IMR-90 (cell line): ENCODE data around the gene FTCDNL1. TPM values are rescaled to one million over a fixed set of nuclear protein-coding genes. Genes with fewer than 3 reads are reported as not detected.

Source experiments
- ATAC-seq: fragments of 200-7000 bp; cut with Tn5 transposase; 2 replicates; pipeline ENCODE4 v1.9.1; 2020; ENCODE audit warnings: low read depth, mild to moderate bottlenecking, moderate library complexity
- BruUV-seq: library from RNA; stranded (reverse); fragments of 400-500 nt; replicated peaks from 2 replicates; lab custom pipeline; 2021; lab: Mats Ljungman, UMichigan
- CTCF ChIA-PET: fragments of 300-600 bp; formaldehyde crosslinking; extraction: SDS; loops from one replicate; lab custom pipeline; 2021; ENCODE audit warnings: antibody characterized with exemption; lab: Yijun Ruan, JAX
- POLR2A ChIA-PET: fragments of 300-600 bp; sonication (Branson Sonifier 250); formaldehyde crosslinking; loops from one replicate; lab custom pipeline; 2022; ENCODE audit warnings: antibody characterized with exemption; ENCODE audit not compliant: unreplicated experiment; lab: Charles Lee
- DNase-seq: peaks from one replicate; pipeline ENCODE4 v3.0.0; 2013
- H2AFZ ChIP-seq: replicated peaks from 2 replicates; pipeline ENCODE3; 2013; ENCODE audit warnings: low read length, mild to moderate bottlenecking; ENCODE audit not compliant: poor library complexity
- H2AK5ac ChIP-seq: 2 replicates; pipeline ENCODE4 v1.6.1; 2013; ENCODE audit warnings: low read depth, low read length, inconsistent platforms
- H2AK9ac ChIP-seq: replicated peaks from 2 replicates; pipeline ENCODE3; 2013; ENCODE audit warnings: mild to moderate bottlenecking, low read depth, low read length, moderate library complexity; ENCODE audit not compliant: poor library complexity
- H2BK120ac ChIP-seq: 2 replicates; pipeline ENCODE4 v1.6.1; 2013; ENCODE audit warnings: low read depth, low read length, inconsistent platforms
- H2BK15ac ChIP-seq: 3 replicates; pipeline ENCODE4 v1.6.1; 2013; ENCODE audit warnings: low read depth, low read length, inconsistent platforms
- H2BK20ac ChIP-seq: 2 replicates; pipeline ENCODE4 v1.6.1; 2013; ENCODE audit warnings: low read depth, mild to moderate bottlenecking, inconsistent platforms, low read length, moderate library complexity
- H2BK5ac ChIP-seq: 2 replicates; pipeline ENCODE4 v1.6.1; 2013; ENCODE audit warnings: mild to moderate bottlenecking, low read depth, low read length, inconsistent platforms; ENCODE audit not compliant: poor library complexity, severe bottlenecking
- H3K14ac ChIP-seq: replicated peaks from 2 replicates; pipeline ENCODE4 v1.6.1; 2013; ENCODE audit warnings: low read depth, low read length, inconsistent platforms
- H3K18ac ChIP-seq: 2 replicates; pipeline ENCODE4 v1.6.1; 2013; ENCODE audit warnings: low read depth, low read length, control low read depth
- H3K23ac ChIP-seq: 2 replicates; pipeline ENCODE4 v1.6.1; 2013; ENCODE audit warnings: low read depth, low read length, inconsistent platforms
- H3K27ac ChIP-seq: 2 replicates; pipeline ENCODE4 v1.5.1; 2013; ENCODE audit warnings: mild to moderate bottlenecking, control low read depth, low read length; ENCODE audit not compliant: insufficient read depth
- H3K27me3 ChIP-seq: 2 replicates; pipeline ENCODE4 v1.6.1; 2013; ENCODE audit warnings: low read length; ENCODE audit not compliant: control insufficient read depth, insufficient read depth
- H3K36me3 ChIP-seq: 2 replicates; pipeline ENCODE4 v1.6.1; 2013; ENCODE audit warnings: low read length, mixed read lengths; ENCODE audit not compliant: control insufficient read depth, insufficient read depth
- H3K4ac ChIP-seq: 2 replicates; pipeline ENCODE4 v1.6.1; 2013; ENCODE audit warnings: low read depth, low read length, inconsistent platforms
- H3K4me1 ChIP-seq: 2 replicates; pipeline ENCODE4 v1.6.1; 2013; ENCODE audit warnings: low read length, mixed read lengths; ENCODE audit not compliant: control insufficient read depth, insufficient read depth
- H3K4me2 ChIP-seq: 2 replicates; pipeline ENCODE4 v1.6.1; 2013; ENCODE audit warnings: low read depth, mild to moderate bottlenecking, control low read depth, low read length, moderate library complexity
- H3K4me3 ChIP-seq: 2 replicates; pipeline ENCODE4 v1.5.1; 2013; ENCODE audit warnings: low read depth, mild to moderate bottlenecking, control low read depth, low read length, moderate library complexity; ENCODE audit not compliant: insufficient read depth
- H3K56ac ChIP-seq: 2 replicates; pipeline ENCODE4 v1.6.1; 2013; ENCODE audit warnings: low read length, inconsistent platforms; ENCODE audit not compliant: insufficient read depth; ENCODE audit errors: extremely low read depth
- H3K79me1 ChIP-seq, 2 experiments: 2 replicates each; pipeline ENCODE4 v1.6.1; 2013; ENCODE audit warnings: low read length in 2 of 2, inconsistent platforms in 1 of 2, low read depth in 1 of 2
- H3K9ac ChIP-seq: 2 replicates; pipeline ENCODE4 v1.6.1; 2013; ENCODE audit warnings: low read depth, low read length, control low read depth
- H3K9me1 ChIP-seq: 2 replicates; pipeline ENCODE4 v1.6.1; 2013; ENCODE audit warnings: low read length, inconsistent platforms; ENCODE audit not compliant: insufficient read depth
- H3K9me3 ChIP-seq: 2 replicates; pipeline ENCODE4 v1.6.1; 2013; ENCODE audit warnings: low read length; ENCODE audit not compliant: control insufficient read depth, insufficient read depth
- H4K20me1 ChIP-seq: 2 replicates; pipeline ENCODE4 v1.6.1; 2013; ENCODE audit warnings: low read length, inconsistent platforms; ENCODE audit not compliant: insufficient read depth
- H4K5ac ChIP-seq: 2 replicates; pipeline ENCODE4 v1.6.1; 2013; ENCODE audit warnings: mild to moderate bottlenecking, low read depth, low read length, control low read depth
- H4K8ac ChIP-seq, 2 experiments: 2 replicates each; pipeline ENCODE4 v1.6.1; 2013; ENCODE audit warnings: low read depth in 2 of 2, low read length in 2 of 2, control low read depth in 1 of 2, inconsistent platforms in 1 of 2
- H4K91ac ChIP-seq: 2 replicates; pipeline ENCODE4 v1.6.1; 2013; ENCODE audit warnings: low read depth, low read length, inconsistent platforms; ENCODE audit not compliant: insufficient read depth
- ELK1 ChIP-seq: fragments of 150-350 bp; IDR thresholded peaks from 2 replicates; pipeline ENCODE4 v1.6.1; 2016; ENCODE audit warnings: low read depth, mild to moderate bottlenecking, low read length, moderate library complexity, borderline replicate concordance
- MAFK ChIP-seq: IDR thresholded peaks from 2 replicates; pipeline ENCODE4 v1.6.1; 2012; ENCODE audit warnings: low read depth, low read length, improper control_type of control experiment
- MAZ ChIP-seq: IDR thresholded peaks from 2 replicates; pipeline ENCODE4 v1.6.1; 2012; ENCODE audit warnings: low read depth, mild to moderate bottlenecking, low read length, improper control_type of control experiment, moderate library complexity, borderline replicate concordance
- POLR2A ChIP-seq: IDR thresholded peaks from 2 replicates; pipeline ENCODE4 v1.6.1; 2012; ENCODE audit warnings: mild to moderate bottlenecking, low read depth, low read length
- RCOR1 ChIP-seq: IDR thresholded peaks from 2 replicates; pipeline ENCODE4 v1.6.1; 2012; ENCODE audit warnings: mild to moderate bottlenecking, low read length, improper control_type of control experiment; ENCODE audit not compliant: insufficient replicate concordance
- SMC3 ChIP-seq: fragments of 150-350 bp; IDR thresholded peaks from 2 replicates; pipeline ENCODE4 v1.6.1; 2016; ENCODE audit warnings: low read depth, mild to moderate bottlenecking, antibody characterized with exemption, low read length, moderate library complexity
- USF2 ChIP-seq: fragments of 150-350 bp; IDR thresholded peaks from 2 replicates; pipeline ENCODE4 v1.6.1; 2017; ENCODE audit warnings: mild to moderate bottlenecking, antibody characterized with exemption, low read length, low read depth
- WGBS, 2 experiments: methylation state at CpG; one replicate each; pipeline versions ENCODE4 v1.1.5 to v1.1.7; 2013; ENCODE audit warnings: missing lambda C conversion rate in 2 of 2; ENCODE audit not compliant: insufficient read length in 1 of 2; ENCODE audit errors: extremely low coverage in 2 of 2; 5-methylcytosine and 5-hydroxymethylcytosine counted together
- dilution Hi-C: fragments of 300-500 bp; cut with HindIII; formaldehyde crosslinking; loops from one replicate; pipeline ENCODE4 v1.14.3; 2018; ENCODE audit warnings: low sequenced_read_pairs; ENCODE audit not compliant: unreplicated experiment
- in situ Hi-C: fragments of 300-500 bp; cut with MboI; formaldehyde crosslinking; loops from 3 replicates; pipeline ENCODE4 v1.14.3; 2019; ENCODE audit warnings: low sequenced_read_pairs, inconsistent platforms, mixed read lengths
- intact Hi-C: fragments of 100-400 bp; cut with micrococcal nuclease; formaldehyde crosslinking; loops from 2 replicates; pipeline ENCODE4 v1.10.0; 2022
- polyA plus RNA-seq, 3 experiments: library from polyadenylated mRNA; depleted of rRNA; stranded (reverse); fragments of >200 nt; gene quantifications; 2 replicates each; pipeline ENCODE4 v1.2.3, GENCODE V29; 2012; ENCODE audit warnings: low replicate concordance in 1 of 3
- total RNA-seq: library from RNA; depleted of rRNA; stranded (reverse); fragments of >200 nt; gene quantifications from 2 replicates; pipeline ENCODE4 v1.2.3, GENCODE V29; 2012

FTCDNL1 gene
- total and polyA plus RNA-seq, 2 of the 4 experiments (the other 2 are of a cell fraction), result 0.18 to 0.21 TPM

DNA sequence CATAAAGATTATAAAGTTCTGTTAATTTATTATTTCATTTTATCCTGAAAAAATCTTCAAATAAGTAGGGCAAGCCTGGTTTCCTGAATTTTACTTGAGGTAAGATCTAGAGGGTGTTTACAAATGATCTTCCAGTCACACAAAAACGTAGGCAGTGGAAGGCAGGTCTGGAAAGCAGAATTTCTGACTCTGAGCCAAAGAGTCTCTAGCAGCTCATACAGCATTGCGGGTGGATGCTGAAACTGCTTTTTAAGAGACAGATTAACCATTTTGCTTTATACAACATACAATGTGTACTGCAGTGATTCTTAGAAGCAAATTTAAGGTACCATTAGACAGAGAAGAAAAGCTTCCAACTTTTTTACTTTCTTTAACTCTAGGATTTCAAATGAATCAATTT lies 117.0 kb downstream of the FTCDNL1 start:
- dilution Hi-C loops (no loop called here), intact Hi-C loops (loop anchor here (10.0 kb wide), 1 partner anchor 229 kb away; no protein-coding TSS in a partner anchor)

More for the DNA sequence above, 117.0 kb downstream of the FTCDNL1 start:
- H4K8ac ChIP-seq, result no peak overlapping the region
- no peak overlapping the region for H3K4me2 ChIP-seq
- no peaks in the 10 kb centered on the region for H3K9me3 ChIP-seq
- H3K36me3 ChIP-seq, result no peaks in the 10 kb centered on the region
- H3K14ac ChIP-seq, result no peak overlapping the region
- no peak overlapping the region for H2AFZ ChIP-seq
- H2AK9ac ChIP-seq, result no peak overlapping the region
- H4K5ac ChIP-seq, result no peak overlapping the region
- no peaks in the 10 kb centered on the region for H3K79me1 ChIP-seq
- in situ Hi-C loops, result loop anchor here (25.0 kb wide), 1 partner anchor 1422 kb away; no protein-coding TSS in a partner anchor
- H2BK120ac ChIP-seq, result no peak overlapping the region
- no peaks in the 10 kb centered on the region; the same call in 1 of the 2 replicates for H3K27me3 ChIP-seq
- H3K18ac ChIP-seq, result no peak overlapping the region
- peaks cover under 1% of the 10 kb centered on the region; the same call in 1 of the 2 replicates for H3K4me1 ChIP-seq
- H2BK15ac ChIP-seq, result no peak overlapping the region
- no peak overlapping the region for H4K91ac ChIP-seq
- no peak overlapping the region for H3K56ac ChIP-seq
- TF ChIP-seq MAZ (no peak), POLR2A (no peak), ELK1 (no peak), USF2 (no peak), MAFK (no peak), RCOR1 (no peak), SMC3 (no peak)
- H3K27ac ChIP-seq, result no peak overlapping the region
- no peak overlapping the region for H3K4me3 ChIP-seq
- ChIA-PET POLR2A (no interaction called here), CTCF (no interaction called here)
- no peak overlapping the region for H3K9ac ChIP-seq
- H3K9me1 ChIP-seq, result no peaks in the 10 kb centered on the region
- H2BK5ac ChIP-seq, result no peak overlapping the region
- no peak overlapping the region for H2AK5ac ChIP-seq
- no peak for DNase-seq
- BruUV-seq, result no TSS peak
- ATAC-seq, result no peak
- H3K23ac ChIP-seq, result no peak overlapping the region
- no peak overlapping the region for H3K4ac ChIP-seq
- WGBS, 2 experiments, result no CpG with 5 or more reads among the region's 2 CpGs
- no peaks in the 10 kb centered on the region for H4K20me1 ChIP-seq
- H2BK20ac ChIP-seq, result no peak overlapping the region
